Stimulated activated CD8-positive, alpha-beta memory T cell treated with anti-CD3 and anti-CD28 coated beads, Interleukin-4, amount 100 ng/mL, for 1 hour (primary cell): Measurements from ENCODE around the gene CPSF7.

Experiments
- DNase-seq, 2 donors: peaks; one replicate each; pipeline ENCODE4 v3.0.0-alpha.2; 2020; ENCODE audit warnings: low read depth in 2 of 2, low spot score in 1 of 2

The CPSF7 gene

DNA sequence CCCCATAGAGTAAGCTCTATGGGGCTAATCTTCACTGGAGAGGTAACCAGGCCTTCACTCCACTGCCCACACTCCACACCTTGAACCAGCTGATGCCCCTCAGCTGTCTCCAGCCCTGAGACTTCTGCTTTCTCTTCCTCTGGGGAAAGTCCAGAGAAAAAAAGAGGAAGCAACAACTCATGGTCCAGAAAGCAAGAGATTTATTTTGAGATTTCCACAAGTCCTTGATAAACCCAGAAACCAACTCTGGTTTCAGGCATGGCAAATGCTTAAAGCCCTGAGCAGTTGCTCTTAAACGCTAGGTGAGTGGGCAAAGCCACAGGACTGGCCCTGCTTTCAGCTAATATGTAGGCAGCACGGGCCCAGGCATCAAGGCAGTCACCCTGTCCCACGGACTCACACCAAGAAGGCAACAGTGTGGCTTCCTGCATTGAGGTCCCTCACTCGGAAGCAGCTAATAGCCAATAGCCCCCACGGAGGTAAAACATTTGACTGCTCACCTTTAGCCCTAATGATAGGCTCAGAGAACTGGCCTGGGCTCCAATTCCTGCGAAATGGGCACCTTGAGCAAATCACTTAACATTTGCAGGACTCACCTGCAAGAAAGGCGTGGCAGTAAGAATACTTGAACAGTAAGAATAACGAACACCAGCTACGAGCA, 72.4 kb downstream of the CPSF7 start:
- no peak for DNase-seq

DNA sequence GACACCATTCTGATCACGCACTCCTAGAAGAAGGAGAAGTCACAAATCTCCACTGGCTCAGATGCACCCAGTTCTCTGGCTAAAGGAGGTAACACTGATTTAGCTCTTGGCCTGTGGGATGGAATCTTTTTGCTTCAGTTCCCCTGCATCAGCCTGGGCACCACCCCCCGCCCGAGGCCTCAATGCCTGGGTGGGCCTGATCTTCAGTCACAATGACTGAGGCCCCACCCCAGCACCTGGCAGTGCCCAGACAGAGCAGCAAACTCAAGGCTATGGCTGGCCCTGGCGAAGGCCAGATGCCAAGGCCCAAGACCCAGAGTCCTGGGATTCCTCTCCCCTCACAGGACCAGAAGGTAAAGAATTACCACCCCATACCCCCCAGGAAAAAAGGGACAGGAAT, 73.1 kb downstream of the CPSF7 start:
- no peak for DNase-seq

DNA sequence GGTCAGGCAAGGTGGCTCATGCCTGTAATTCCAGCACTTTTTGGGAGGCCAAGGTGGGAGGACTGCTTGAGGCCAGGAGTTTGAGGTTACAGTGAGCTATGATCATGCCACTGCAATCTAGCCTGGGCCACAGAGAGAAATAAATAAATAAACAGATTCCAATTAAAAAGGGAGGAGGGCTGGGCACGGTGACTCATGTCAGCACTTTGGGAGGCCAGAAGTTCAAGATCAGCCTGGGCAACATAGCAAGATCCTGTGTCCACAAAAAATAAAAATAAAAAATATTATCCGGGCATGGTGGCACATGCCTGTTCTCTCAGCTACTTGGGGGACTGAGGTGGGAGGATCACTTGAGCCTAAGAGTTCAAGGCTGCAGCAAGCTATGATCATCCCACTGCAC, 75.6 kb downstream of the CPSF7 start:
- DNase-seq = no peak

DNA sequence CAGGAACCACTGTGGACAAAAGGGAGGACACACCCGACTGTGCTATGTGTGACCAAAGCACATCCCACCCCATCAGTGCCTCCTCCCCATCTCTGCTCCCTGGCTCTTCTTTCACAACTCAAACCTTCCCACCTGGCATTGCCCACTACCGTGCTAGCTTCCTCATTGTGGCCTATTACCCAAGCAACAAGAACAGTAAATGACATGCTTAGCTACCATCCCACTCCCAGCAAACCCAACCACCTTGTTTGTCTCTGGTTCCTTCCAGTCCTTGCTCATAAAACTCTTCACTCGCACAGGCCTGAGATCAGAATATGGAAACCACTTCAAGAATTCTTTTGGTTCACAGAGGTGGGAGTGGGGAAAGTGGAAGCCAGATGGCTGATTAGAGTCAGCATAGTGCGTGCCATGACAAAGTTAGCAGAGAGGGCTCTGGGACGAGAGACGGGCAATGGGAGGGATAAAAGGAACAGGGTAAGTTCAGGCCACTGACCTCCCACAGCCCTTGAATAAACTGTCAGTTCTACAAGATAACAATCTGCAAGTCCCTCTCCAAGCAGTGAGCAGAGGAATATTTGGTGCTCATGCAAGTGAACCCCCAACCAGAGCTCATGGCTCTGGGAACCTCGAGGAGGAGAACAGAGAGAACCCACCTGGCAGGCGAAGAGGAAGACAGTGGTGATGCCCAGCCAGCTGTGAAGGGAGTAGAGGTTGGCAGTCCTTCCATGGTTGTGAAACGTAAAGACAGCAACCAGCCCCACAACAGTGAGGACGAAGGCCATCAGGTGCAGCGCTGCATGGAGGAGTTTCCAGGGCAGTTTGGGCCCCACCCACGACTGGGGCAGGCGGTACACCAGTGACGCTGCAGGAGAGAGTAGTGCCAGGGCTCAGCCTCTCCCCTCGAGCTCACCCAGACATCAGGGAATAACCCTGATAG, 76.4 kb downstream of the CPSF7 start:
- no peak for DNase-seq
